ENCODE results near the gene LEMD1.

GRCh38 chr1:205437570-205437969 lies 15.7 kb upstream of the LEMD1 start:
- TF ChIP-seq CTCF (IDR thresholded peaks at IDR 0.05; ENCODE audit: insufficient read depth, low read length, poor library complexity, severe bottlenecking) (no peak), EZH2phosphoT487 (conservative IDR thresholded peaks at IDR 0.05; ENCODE audit: low read length) (no peak)
